NT2/D1 (cell line): Measurements from ENCODE around the gene EIF3M.

Experiments used
- SUZ12 ChIP-seq: IDR thresholded peaks from 2 replicates; pipeline ENCODE4 v1.6.1; 2011; ENCODE audit not compliant: insufficient read length, insufficient read depth; ENCODE audit errors: extremely low read depth
- YY1 ChIP-seq: IDR thresholded peaks from 2 replicates; pipeline ENCODE4 v1.6.1; 2011; ENCODE audit not compliant: insufficient read length, insufficient read depth

DNA sequence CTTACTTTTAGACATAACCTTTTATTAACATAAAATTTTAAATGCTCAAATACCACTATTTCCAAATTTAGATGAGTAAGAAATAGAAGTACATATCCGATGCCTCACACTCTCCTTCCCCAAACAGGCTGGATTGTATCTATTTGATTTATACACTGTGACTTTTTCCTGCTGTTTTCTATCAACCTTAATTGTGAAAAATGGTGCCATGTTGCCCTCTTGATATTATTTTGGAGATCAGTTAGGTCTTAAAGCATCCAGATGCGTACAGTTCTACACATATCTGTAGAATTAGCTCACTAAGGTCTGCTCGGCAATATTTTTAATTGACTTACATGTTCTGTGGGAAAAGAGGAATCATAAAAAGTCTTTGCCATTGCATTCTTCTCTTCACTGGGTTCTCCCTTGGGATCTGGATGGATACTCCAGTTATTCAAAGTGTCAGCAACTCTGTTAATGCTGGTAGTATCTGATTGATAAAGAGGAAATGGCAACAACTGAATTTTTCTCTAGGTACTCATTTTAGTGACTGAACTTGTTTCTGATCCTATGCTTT, 27.2 kb downstream of the EIF3M start:
- TF ChIP-seq YY1 = no peak
- TF ChIP-seq SUZ12 = no peak
